ENCODE results near the gene SP7. TPM values are rescaled to one million over a fixed set of nuclear protein-coding genes. Genes with fewer than 3 reads are reported as not detected.
A peak's percentile ranks its signal among the peaks of the same experiment; 100 is the strongest.

SP7 gene
- total and polyA plus RNA-seq, 9 of the 15 experiments (the other 6 are each of a cell fraction or from before 2014, with no cell fraction given), result 0.04 TPM; not detected in 8

- TF ChIP-seq, protein P1, sequence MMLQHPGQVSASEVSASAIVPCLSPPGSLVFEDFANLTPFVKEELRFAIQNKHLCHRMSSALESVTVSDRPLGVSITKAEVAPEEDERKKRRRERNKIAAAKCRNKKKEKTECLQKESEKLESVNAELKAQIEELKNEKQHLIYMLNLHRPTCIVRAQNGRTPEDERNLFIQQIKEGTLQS (IDR thresholded peaks at IDR 0.05), result peak; percentile 75
- TF ChIP-seq, protein P1 (CRISPR knock-in tag; conservative IDR thresholded peaks at IDR 0.05), result no peak
- TF ChIP-seq TCFL5 (CRISPR knock-in tag; conservative IDR thresholded peaks at IDR 0.05) (no peak), SAP30 (IDR thresholded peaks at IDR 0.05; ENCODE audit: borderline replicate concordance, insufficient read depth, low read depth, low read length, poor library complexity, severe bottlenecking) (no peak), KLF10 (CRISPR knock-in tag; IDR thresholded peaks at IDR 0.05) (no peak), U2AF2 (optimal IDR thresholded peaks at IDR 0.05; ENCODE audit: low read depth, low read length) (no peak), HMGXB4 (CRISPR knock-in tag; IDR thresholded peaks at IDR 0.05) (no peak), CLOCK (CRISPR knock-in tag; IDR thresholded peaks at IDR 0.05; ENCODE audit: borderline replicate concordance) (no peak), HDAC6 (IDR thresholded peaks at IDR 0.05; ENCODE audit: low read depth, low read length) (no peak), JUND (IDR thresholded peaks at IDR 0.05; ENCODE audit: borderline replicate concordance, low read depth, low read length) (peak; percentile 34; the same call in 1 of the 2 replicates), JUND (tag; IDR thresholded peaks at IDR 0.05; ENCODE audit: borderline replicate concordance, low read depth, low read length) (no peak), HINFP (tag; conservative IDR thresholded peaks at IDR 0.05; ENCODE audit: low read depth) (0 out of 2 replicates have a peak, but pooled peaks have one; percentile 33), FOXJ2 (tag; IDR thresholded peaks at IDR 0.05) (no peak), BRCA1 (IDR thresholded peaks at IDR 0.05) (no peak), BRCA1 (CRISPR knock-in tag; IDR thresholded peaks at IDR 0.05) (no peak)
- TF ChIP-seq, protein P2, sequence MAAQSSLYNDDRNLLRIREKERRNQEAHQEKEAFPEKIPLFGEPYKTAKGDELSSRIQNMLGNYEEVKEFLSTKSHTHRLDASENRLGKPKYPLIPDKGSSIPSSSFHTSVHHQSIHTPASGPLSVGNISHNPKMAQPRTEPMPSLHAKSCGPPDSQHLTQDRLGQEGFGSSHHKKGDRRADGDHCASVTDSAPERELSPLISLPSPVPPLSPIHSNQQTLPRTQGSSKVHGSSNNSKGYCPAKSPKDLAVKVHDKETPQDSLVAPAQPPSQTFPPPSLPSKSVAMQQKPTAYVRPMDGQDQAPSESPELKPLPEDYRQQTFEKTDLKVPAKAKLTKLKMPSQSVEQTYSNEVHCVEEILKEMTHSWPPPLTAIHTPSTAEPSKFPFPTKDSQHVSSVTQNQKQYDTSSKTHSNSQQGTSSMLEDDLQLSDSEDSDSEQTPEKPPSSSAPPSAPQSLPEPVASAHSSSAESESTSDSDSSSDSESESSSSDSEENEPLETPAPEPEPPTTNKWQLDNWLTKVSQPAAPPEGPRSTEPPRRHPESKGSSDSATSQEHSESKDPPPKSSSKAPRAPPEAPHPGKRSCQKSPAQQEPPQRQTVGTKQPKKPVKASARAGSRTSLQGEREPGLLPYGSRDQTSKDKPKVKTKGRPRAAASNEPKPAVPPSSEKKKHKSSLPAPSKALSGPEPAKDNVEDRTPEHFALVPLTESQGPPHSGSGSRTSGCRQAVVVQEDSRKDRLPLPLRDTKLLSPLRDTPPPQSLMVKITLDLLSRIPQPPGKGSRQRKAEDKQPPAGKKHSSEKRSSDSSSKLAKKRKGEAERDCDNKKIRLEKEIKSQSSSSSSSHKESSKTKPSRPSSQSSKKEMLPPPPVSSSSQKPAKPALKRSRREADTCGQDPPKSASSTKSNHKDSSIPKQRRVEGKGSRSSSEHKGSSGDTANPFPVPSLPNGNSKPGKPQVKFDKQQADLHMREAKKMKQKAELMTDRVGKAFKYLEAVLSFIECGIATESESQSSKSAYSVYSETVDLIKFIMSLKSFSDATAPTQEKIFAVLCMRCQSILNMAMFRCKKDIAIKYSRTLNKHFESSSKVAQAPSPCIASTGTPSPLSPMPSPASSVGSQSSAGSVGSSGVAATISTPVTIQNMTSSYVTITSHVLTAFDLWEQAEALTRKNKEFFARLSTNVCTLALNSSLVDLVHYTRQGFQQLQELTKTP (IDR thresholded peaks at IDR 0.05; ENCODE audit: low read depth in 1 of 2, partially characterized antibody in 2 of 2), result peak in 1 of 2 experiments; percentile 40
Measured at GRCh38 chr12:53378724-53379388, 42.7 kb upstream of the SP7 start (continued).

Data from K562 (cell line).